Globus pallidus (tissue), 1 donor: ENCODE measurements around the gene RNF148.

Source experiments
- DNase-seq: peaks from one replicate; pipeline ENCODE4 v3.0.0-alpha.2; 2015; ENCODE audit warnings: low spot score

Gene RNF148

DNA sequence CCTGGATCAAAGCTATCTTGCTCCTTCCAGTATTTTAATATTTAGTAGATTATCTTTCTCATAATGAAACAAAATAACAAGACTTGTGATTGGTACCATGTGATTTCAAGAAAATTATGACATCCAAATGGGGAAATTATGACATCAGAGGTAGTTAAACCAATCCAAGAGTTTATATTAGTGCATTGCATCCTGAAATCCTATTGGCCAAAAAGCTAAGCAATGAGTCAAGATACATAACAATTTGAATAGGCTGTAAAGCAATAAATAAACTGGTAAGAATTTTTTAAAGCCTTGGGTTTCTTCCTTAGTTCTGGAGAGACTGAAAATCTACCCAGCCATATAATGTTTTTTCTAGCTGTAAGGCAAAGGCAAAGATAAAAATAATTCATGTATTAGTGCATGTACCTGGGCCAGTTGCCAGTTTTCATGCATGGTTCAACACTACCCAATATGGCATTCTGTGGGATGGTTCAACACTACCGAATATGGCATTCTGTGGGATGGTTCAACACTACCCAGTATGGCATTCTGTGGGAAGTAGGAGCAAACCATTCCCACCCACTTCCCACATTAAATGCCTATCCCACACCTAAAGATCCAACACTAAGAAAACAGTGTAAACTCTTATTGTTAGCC lies at the start of gene RNF148:
RNF148 (minus strand) TSS at position 51 of the 639 bp plus-strand sequence. CDS start 172 bp downstream, outside the sequence.
- no peak for DNase-seq

DNA sequence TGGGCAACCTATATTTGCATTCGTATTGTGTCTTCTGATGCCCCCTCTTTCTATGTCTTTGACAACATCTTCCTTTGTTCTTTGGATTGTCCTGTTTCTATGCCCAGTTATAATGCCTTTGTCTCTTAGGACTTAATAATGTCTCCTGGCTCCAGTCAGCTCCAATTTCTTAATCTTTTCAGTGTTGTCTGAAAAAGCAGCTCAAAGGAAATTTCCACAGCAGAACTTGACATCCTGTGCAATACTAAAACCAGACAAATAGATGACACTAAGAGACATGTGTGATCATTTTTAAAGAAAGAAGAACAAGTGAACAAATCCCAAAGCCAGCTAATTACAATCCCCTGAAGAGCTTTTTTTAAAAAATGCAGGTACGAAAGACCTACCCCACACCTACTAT lies 47.7 kb upstream of the RNF148 start:
- no peak for DNase-seq

GRCh38 chr7:122748195-122748594 lies 45.5 kb upstream of the RNF148 start:
- no peak for DNase-seq

- no peak for DNase-seq
These were observed 44.2 kb upstream of the RNF148 start for GRCh38 chr7:122746948-122747347.

GRCh38 chr7:122743211-122743610 lies 40.5 kb upstream of the RNF148 start:
- no peak for DNase-seq

GRCh38 chr7:122738947-122739346 lies 36.2 kb upstream of the RNF148 start:
- no peak for DNase-seq

DNA sequence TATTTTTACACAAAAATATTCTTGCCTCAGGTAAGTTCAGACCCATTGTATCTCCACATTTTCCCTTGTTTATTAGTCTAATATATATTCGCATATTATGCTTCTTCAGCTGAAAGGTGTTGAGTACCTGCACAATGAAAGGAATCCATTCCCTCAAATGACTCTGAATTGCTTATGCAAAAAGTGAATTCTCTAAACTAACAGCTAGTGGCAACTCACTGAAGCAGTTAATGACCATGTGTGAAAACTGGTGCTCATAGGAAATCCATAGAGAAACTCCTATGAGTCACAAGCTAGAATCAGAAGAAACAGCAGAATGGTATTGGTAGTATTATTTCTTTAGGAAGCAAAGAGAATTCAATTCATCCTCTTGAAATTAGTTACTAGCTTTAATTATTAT lies 33.5 kb upstream of the RNF148 start:
- no peak for DNase-seq

DNA sequence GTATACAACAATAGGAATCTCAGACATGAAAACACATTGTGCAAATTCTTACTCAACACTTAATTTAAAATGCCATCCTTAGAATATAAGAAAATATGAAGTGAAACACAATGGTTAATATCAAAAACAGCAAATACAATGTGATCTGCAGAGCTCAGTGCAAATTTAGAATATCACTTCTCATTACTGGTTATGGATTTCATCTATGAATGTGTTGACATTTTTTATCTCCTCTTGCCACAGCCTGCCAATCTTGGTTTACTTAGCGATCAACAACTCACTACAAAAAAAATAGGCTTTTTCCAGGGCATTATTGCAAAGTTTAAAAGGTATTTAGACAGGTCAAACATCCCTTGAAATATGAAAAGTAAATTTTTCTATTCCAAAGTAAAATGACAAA lies 25.0 kb upstream of the RNF148 start:
- DNase-seq: no peak

GRCh38 chr7:122727354-122727753 lies 24.6 kb upstream of the RNF148 start:
- DNase-seq: no peak

DNA sequence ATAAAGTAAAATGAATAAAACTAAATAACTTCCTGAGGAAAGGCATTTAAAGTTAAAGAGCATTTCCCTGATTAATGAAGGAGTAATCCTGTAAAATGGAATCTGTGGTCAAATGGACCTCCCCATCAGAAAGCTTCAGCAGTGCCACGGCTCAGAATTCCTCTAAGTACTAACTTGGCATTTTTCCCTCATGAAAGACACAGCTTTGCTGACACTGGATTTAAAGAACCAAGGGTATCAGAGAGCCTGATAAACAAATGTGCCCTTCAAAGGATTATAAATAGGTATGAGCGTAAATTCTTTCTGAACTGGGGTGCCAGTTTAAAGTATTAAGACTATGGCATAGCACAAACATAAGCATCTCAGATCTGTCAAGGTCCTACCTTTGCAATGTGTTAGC lies 24.2 kb upstream of the RNF148 start:
- no peak for DNase-seq

DNA sequence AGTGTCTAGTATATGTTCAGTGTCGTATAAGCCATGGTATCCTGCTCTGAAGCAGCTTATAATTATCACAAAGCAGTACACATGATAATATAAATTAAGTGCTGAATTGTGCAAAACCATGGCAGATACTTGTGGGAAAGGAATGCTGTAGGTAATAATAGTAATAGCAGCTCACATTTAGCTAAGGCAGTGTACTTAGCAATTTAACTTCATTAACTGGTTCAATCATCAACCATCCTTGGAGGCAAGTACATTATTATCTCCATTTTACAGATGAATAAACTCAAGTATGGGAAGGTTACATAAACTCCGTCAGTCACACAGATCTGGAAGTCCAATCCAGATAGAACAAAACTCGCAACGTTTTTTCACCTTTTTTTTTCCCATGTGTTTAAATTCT lies 21.6 kb upstream of the RNF148 start:
- DNase-seq: no peak

- no peak for DNase-seq
These were observed 16.4 kb upstream of the RNF148 start for GRCh38 chr7:122719010-122719578.

DNA sequence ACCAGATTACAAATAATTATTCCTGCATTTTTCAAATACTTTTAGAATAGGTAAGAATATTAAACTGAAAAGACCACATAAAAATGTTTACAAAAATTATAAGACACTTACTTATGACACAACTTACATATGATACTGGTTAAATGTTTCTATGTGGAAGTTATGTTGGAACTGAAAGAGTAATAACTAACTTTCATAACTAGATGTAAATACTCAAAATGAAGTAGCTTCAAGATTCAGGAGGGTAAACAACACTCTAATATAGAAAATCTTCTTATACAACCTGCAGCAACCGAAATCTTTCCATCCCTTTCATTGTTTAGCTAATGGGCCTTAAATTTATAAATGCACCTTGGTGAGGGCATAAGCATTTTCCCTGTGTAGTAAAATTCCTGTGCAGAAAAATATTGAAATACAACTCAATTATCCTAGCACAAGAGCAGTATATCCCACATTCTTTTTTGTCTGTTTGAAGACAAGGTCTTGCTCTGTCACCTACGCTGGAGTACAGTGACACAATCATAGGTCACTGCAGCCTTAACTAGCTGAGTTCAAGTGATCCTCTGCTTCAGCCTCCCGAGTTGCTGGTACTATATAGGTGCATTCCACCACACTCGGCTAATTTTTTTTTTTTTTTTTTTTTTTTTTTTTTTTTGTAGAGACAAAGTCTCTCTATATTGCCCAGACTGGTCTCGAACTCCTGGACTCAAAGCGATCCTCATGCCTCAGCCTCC lies 14.8 kb upstream of the RNF148 start:
- DNase-seq: no peak

DNA sequence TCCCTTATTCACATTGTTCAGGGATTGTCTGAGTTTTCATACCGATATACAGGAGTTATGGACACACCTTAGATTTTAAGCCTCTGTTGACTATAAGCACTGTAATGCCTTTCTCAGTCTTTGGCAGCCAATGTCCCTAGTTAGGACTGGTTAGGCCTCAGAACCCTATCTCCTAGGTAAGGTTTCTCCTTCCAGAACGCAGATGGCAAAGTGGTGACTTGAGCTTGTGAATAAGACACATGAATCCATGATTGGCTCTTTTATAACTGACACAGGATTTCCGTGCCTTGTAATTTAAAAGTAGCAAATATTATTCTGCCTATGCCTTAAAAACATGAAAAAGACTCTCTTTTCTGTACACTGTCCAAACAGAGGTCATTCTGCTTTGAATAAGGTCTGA lies 12.5 kb upstream of the RNF148 start:
- no peak for DNase-seq

- no peak for DNase-seq
These were observed 8.2 kb upstream of the RNF148 start for GRCh38 chr7:122710916-122711315.

DNA sequence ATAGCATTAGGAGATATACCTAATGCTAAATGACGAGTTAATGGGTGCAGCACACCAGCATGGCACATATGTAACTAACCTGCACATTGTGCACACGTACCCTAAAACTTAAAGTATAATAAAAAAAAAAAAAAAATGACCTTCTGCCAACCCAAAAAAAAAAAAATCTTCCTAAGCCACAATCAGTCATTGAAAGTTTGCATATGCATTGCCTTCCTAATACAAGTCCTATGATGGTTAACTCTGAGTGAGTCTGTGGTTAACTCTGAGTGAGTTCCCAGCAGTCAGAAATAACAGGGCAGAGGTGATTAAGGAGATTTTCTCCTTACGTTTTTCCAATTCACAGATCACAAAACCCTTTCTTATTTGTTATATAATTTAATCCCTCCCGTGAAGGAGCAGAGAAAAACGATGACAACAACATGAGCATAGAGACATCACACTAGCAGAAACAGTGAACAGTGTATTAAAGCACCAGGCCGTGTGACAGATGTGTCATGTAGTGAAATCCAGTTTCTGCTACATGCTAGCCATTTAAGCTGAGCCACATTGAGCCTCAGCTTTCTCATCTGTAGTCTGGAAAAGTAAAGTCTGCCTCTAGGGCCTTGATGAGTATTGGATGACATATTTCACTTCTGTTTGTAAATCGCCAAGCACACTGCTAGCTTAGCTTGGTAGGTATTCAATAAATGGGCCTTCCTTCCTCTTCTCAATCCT lies 7.4 kb upstream of the RNF148 start:
- no peak for DNase-seq

- no peak for DNase-seq
These were observed 4.1 kb upstream of the RNF148 start for GRCh38 chr7:122706836-122707235.

DNA sequence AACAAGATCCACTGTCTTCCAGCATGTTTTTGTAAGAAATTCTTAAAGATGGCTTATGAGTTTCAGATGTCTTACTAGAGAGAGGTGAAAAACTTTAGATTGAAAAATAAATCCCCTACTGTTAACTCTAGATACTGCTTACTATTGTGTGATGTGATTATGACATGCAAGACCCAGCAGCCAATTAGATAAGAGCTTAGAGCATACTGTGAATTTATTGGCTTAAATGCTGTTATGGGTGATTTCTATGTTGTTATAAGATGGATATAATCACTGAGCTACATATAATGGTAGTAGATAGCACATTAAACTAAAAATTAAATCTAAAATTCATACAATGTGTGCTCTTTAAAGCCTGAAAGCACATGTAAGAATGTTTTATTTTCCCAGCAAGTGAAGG lies 3.7 kb downstream of the RNF148 start, which contains the start of gene RNF133:
RNF133 (minus strand) TSS at position 101 of the 400 bp plus-strand sequence. CDS start 199 bp downstream, outside the sequence.
- DNase-seq: no peak

DNA sequence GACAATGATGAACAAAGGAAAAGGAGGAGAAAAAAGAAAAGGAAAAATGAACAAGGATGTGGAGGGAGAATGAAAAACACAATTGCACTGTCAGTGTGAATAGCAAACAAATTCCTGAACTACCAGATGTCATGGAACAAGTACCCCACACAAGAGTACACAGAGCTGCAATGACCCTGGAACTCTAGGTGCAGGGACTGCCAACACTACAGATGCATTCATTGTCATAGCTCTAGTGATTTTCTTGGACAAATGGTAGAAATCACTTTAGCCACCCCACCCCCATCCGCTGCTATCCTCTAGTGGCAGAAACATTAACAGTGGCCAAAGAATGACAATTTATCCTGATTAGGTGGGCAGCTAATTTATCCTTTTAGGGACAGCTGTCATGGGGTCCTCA lies 6.9 kb downstream of the RNF148 start:
- no peak for DNase-seq

DNA sequence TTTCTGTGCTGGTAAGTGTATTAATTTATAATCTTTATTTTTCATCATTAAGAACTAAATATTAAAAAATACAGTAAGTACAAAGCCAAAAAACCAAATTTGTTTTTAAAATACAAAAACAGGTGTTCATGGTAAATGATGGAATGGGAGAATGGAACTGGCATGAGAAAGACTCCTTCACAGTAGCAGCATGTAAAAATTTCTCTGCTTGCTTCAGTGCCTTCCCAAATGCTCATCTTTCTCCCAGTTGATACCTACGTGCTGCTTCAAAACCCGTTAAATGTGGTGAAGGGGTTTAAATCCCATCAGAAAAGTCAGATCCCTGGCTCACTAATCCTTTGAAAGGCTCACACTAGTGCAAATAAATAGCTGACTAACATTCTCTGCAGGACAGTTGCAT lies 8.0 kb downstream of the RNF148 start:
- no peak for DNase-seq

GRCh38 chr7:122692769-122693309 lies 9.9 kb downstream of the RNF148 start:
- no peak for DNase-seq

- no peak for DNase-seq
These were observed 11.0 kb downstream of the RNF148 start for GRCh38 chr7:122691569-122692235.
